Fibroblast of lung (primary cell): ENCODE measurements around the gene AMOTL2. TPM values are rescaled to one million over a fixed set of nuclear protein-coding genes. Genes with fewer than 3 reads are reported as not detected.

ENCODE experiments used
- DNase-seq, 2 donors: peaks; one replicate each; pipeline versions ENCODE4 v3.0.0 to v3.0.0-alpha.2; 2010; ENCODE audit warnings: low read depth in 2 of 2
- H2AFZ ChIP-seq: 2 replicates; pipeline ENCODE4 v1.5.1; 2012; ENCODE audit warnings: low read length, control low read depth, inconsistent platforms
- H3K27ac ChIP-seq: 2 replicates; pipeline ENCODE4 v1.5.1; 2011; ENCODE audit warnings: low read length, control low read depth; ENCODE audit not compliant: insufficient read depth
- H3K27me3 ChIP-seq: 2 replicates; pipeline ENCODE4 v1.5.1; 2011; ENCODE audit warnings: mild to moderate bottlenecking, low read length; ENCODE audit not compliant: control insufficient read depth, insufficient read depth
- H3K36me3 ChIP-seq: 2 replicates; pipeline ENCODE4 v1.5.1; 2011; ENCODE audit warnings: low read length; ENCODE audit not compliant: control insufficient read depth, insufficient read depth
- H3K4me1 ChIP-seq: 2 replicates; pipeline ENCODE4 v1.5.1; 2011; ENCODE audit warnings: low read length; ENCODE audit not compliant: control insufficient read depth, insufficient read depth; ENCODE audit errors: extremely low read depth
- H3K4me2 ChIP-seq: 2 replicates; pipeline ENCODE4 v1.5.1; 2011; ENCODE audit warnings: low read length, control low read depth; ENCODE audit not compliant: insufficient read depth; ENCODE audit errors: extremely low read depth
- H3K4me3 ChIP-seq, 4 experiments: fragments of 200-600 bp in 1 of 4; sonication (generic) in 1 of 4; replicated peaks in 1 of 4; 2 replicates each; pipeline ENCODE4 v1.5.1; 2011 to 2016; ENCODE audit warnings: low read length in 4 of 4, low read depth in 3 of 4, mild to moderate bottlenecking in 3 of 4, control low read depth in 2 of 4, inconsistent platforms in 1 of 4, mixed read lengths in 1 of 4; ENCODE audit not compliant: insufficient read depth in 1 of 4; ENCODE audit errors: control extremely low read depth in 1 of 4
- H3K79me2 ChIP-seq: 2 replicates; pipeline ENCODE4 v1.5.1; 2012; ENCODE audit warnings: mild to moderate bottlenecking, low read length, inconsistent platforms; ENCODE audit not compliant: control insufficient read depth, insufficient read depth
- H3K9ac ChIP-seq: 2 replicates; pipeline ENCODE4 v1.5.1; 2011; ENCODE audit warnings: mild to moderate bottlenecking, low read length, control low read depth; ENCODE audit not compliant: insufficient read depth
- H3K9me3 ChIP-seq: 2 replicates; pipeline ENCODE4 v1.5.1; 2012; ENCODE audit warnings: low read depth, low read length; ENCODE audit not compliant: control insufficient read depth, insufficient read depth
- H4K20me1 ChIP-seq: 2 replicates; pipeline ENCODE4 v1.5.1; 2011; ENCODE audit warnings: low read length; ENCODE audit not compliant: control insufficient read depth, insufficient read depth; ENCODE audit errors: extremely low read depth
- CTCF ChIP-seq, 2 donors: IDR thresholded peaks in 1 of 2; conservative IDR thresholded peaks in 1 of 2; 1 replicate in 1 of 2; 2 replicates in 1 of 2; pipeline ENCODE4 v1.5.1; 2011 to 2012; ENCODE audit warnings: low read length in 2 of 2, control low read depth in 1 of 2, inconsistent platforms in 1 of 2, low read depth in 1 of 2, mild to moderate bottlenecking in 1 of 2
- EZH2 ChIP-seq: IDR thresholded peaks from 2 replicates; pipeline ENCODE4 v1.5.1; 2012; ENCODE audit warnings: low read length, control low read depth, mild to moderate bottlenecking; ENCODE audit errors: missing control alignments
- polyA plus RNA-seq, 2 donors: library from polyadenylated mRNA; depleted of rRNA in 1 of 2; stranded (reverse) in 1 of 2; unstranded in 1 of 2; fragments of >200 nt; gene quantifications; 2 replicates each; pipeline ENCODE4 v1.2.1, GENCODE V29; 2011 to 2012; ENCODE audit warnings: missing spikeins in 1 of 2
- total RNA-seq: library from RNA; depleted of rRNA; stranded (reverse); fragments of >200 nt; gene quantifications from 2 replicates; pipeline ENCODE4 v1.2.1, GENCODE V29; 2014

Gene AMOTL2
- total and polyA plus RNA-seq, 2 donors (not counting 1 experiment from before 2014, with no cell fraction given) = 74.6 to 97.0 TPM

- H3K27me3 ChIP-seq = no peaks in the 10 kb centered on the region
- peaks cover 20% of the 10 kb centered on the region for H3K4me1 ChIP-seq
- no peak overlapping the region for H2AFZ ChIP-seq
- H3K36me3 ChIP-seq = peaks cover 12% of the 10 kb centered on the region
- no peak overlapping the region for H3K4me3 ChIP-seq
- H3K79me2 ChIP-seq = peaks cover under 1% of the 10 kb centered on the region
- H3K4me2 ChIP-seq = no peak overlapping the region
- H3K9ac ChIP-seq = no peak overlapping the region
- H4K20me1 ChIP-seq = no peaks in the 10 kb centered on the region
- no peak for DNase-seq
- H3K27ac ChIP-seq = no peak overlapping the region
- no peaks in the 10 kb centered on the region for H3K9me3 ChIP-seq
- TF ChIP-seq CTCF (conservative IDR thresholded peaks at IDR 0.05 in 1 of 2, IDR thresholded peaks at IDR 0.05 in 1 of 2; ENCODE audit: low read depth in 1 of 2, low read length in 2 of 2) (no peak), EZH2 (no peak)
Observed at GRCh38 chr3:134350266-134350665, 24.0 kb downstream of the AMOTL2 start.

GRCh38 chr3:134348524-134348923 is 25.7 kb downstream of the AMOTL2 start:
- no peaks in the 10 kb centered on the region for H3K9me3 ChIP-seq
- peak in 1 of 2 donors; percentile 79 for DNase-seq
- H2AFZ ChIP-seq = no peak overlapping the region
- no peaks in the 10 kb centered on the region for H3K27me3 ChIP-seq
- H3K4me2 ChIP-seq = no peak overlapping the region
- TF ChIP-seq CTCF (conservative IDR thresholded peaks at IDR 0.05 in 1 of 2, IDR thresholded peaks at IDR 0.05 in 1 of 2; ENCODE audit: low read depth in 1 of 2, low read length in 2 of 2) (no peak), EZH2 (no peak)
- H3K4me3 ChIP-seq = no peak overlapping the region
- H3K36me3 ChIP-seq = no peaks in the 10 kb centered on the region
- H3K79me2 ChIP-seq = no peaks in the 10 kb centered on the region
- peaks cover 12% of the 10 kb centered on the region for H3K4me1 ChIP-seq
- H3K9ac ChIP-seq = no peak overlapping the region
- H4K20me1 ChIP-seq = no peaks in the 10 kb centered on the region
- no peak overlapping the region for H3K27ac ChIP-seq

GRCh38 chr3:134347551-134347950 is 26.7 kb downstream of the AMOTL2 start:
- Histone ChIP-seq H3K27me3 (no peaks in the 10 kb centered on the region), H3K4me3 (no peak overlapping the region), H3K27ac (no peak overlapping the region), H3K4me2 (no peak overlapping the region), H3K4me1 (peaks cover 9% of the 10 kb centered on the region), H3K9ac (no peak overlapping the region), H3K79me2 (no peaks in the 10 kb centered on the region), H2AFZ (no peak overlapping the region), H3K36me3 (no peaks in the 10 kb centered on the region), H3K9me3 (no peaks in the 10 kb centered on the region), H4K20me1 (no peaks in the 10 kb centered on the region)
- TF ChIP-seq CTCF (conservative IDR thresholded peaks at IDR 0.05 in 1 of 2, IDR thresholded peaks at IDR 0.05 in 1 of 2; ENCODE audit: low read depth in 1 of 2, low read length in 2 of 2) = no peak
- no peak for DNase-seq
